HG02610 (cell line): ENCODE results near the gene KIAA0586.
"Not testable (repeated sequence)": the region's sequence is repeated elsewhere in the genome, so short reads cannot be mapped to it uniquely, and the experiment has no call there.

Source experiments
- ATAC-seq: cut with Tn5 transposase; IDR thresholded peaks from one replicate; pipeline ENCODE4 v1.9.1; 2021; ENCODE audit warnings: mild to moderate bottlenecking, moderate library complexity; ENCODE audit not compliant: unreplicated experiment

The KIAA0586 gene

DNA sequence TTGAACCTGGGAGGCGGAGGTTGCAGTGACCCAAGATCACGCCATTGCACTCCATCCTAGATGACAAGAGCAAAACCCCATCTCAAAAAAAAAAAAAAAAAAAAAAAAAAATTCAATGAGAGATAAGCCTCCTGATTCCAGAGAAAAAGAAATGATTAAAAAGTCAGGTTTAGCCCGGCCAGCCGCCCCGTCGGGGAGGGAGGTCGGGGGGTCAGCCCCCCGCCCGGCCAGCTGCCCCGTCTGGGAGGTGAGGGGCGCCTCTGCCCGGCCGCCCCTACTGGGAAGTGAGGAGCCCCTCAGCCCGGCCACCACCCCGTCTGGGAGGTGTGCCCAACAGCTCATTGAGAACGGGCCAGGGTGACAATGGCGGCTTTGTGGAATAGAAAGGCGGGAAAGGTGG is 160.8 kb downstream of the KIAA0586 start:
- ATAC-seq = not testable (repeated sequence)

DNA sequence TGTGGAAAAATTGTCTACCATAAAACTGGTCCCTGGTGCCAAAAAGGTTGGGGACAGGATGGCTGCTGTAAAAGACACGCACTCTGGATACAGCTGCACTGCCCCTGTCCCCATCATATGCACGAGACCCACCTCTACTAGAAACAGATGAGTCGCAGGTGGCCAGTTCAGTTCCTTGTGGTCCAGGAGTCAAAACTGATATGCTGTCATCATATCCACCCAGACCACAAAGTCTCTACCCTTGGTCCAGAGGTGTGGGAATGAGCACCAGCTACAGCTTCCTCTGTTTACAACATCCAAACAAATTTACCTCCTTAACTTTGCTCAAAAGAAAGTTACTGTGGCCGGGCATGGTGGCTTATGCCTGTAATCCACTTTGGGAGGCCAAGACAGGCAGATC is 166.5 kb downstream of the KIAA0586 start:
- ATAC-seq = no peak

DNA sequence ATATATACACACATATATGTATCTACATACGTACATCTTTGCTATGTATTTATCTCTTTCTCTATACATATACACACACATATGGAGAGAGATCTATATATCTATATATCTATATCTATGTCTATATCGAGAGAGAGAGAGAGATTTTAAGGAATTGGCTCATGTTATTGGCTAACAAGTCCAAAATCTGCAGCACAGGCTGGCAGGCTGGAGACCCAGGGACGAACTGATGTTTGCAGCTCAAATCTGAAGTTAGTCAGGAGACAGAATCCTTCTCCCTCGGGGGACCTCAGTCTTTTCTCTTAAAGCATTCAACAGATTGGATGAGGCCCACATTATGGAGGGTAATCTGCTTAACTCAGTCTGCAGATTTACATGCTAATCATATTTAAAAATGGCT is 169.5 kb downstream of the KIAA0586 start:
- no peak for ATAC-seq

DNA sequence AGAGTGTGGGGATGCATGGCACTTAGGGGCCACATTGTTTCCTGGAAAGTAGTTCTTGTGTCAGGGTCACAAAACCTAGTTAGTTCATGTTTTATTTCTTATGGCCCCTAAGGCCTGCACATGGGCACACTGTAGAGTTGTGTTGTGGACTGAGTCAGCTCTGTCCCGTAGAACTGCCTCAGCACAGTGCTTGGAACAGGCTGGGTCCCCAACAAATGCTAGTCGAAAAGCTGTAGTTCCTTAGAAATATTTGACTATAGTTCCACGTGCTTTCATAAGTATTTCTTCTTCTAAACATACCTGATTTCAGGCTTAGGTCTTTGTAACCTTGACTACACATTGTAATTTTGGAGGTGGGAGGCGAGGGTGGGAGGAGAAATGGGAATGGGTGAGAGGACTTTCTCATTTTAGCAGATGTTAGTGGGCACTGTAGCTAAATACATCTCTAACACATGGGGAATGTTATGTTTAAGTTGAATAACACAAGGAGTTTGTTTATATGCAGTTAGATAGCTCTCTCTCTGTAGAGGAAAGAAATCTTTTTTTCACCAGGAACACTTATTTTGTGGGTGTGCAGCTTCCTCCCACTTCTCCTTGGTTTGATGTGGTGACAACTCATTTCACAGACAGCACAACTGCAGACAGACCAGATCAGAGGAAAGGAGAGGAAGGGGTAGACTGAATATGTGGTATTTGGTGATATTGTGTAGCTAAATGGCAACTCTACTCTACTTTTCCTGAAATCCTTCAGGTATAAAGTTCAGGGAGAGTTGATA is 170.7 kb downstream of the KIAA0586 start:
- no peak for ATAC-seq

DNA sequence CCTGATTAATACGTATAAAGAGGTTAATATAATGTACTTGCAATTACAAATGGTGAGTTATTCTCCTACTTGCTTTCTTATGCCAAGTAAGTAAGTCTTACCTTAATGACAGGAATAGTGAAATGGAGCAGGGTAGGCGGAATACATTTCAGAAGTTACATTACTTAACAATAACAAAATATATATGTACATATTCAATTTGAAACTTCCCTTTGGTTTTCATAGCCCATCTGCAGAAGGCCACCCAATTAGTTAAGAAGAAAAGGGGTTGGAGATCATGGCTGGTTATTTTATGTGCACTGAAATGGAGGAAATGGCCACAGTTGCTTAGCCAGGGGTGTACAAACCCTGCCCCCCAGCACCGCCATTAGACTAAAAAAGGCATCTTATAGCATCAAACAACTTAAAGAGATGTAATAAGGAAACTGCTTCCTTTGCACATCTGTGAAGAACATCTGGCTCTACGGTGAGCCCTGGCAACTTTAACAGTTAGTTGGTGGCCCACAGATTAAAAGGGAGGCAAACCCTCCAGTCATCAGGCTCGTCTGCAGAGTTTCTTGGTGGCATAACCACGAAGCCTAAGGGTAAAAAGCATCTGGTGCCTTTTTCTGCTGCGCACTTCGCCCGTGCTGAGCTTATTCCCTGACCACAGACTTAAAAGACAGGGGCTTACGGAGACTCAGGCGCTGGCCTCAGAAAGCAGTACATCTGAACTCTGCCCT is 171.4 kb downstream of the KIAA0586 start:
- no peak for ATAC-seq

DNA sequence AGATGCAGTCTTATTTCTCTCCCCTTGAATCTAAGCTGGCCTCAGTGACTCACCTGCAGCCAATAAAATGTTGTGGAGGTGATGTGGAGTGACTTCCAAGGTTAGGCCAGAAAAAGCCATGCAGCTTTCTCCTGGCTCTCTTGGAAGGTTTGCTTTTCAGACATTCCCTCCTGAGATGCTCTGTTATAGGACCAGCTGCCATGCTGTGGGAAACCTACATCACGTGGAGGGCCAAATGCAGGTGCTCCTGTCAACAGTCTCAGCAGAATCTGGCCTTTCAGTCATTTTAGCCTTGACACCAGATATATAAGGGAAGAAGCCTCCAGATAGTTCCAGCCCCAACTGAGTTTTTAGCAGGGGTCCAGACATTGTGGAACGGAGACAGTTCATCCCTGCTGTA is 172.2 kb downstream of the KIAA0586 start:
- ATAC-seq = no peak
